NCI-H146 treated with DMSO at 0.1 percent for 48 hours (cell line): ENCODE data around the gene ATP9B.

Experiments used
- DNase-seq: peaks from one replicate; lab custom pipeline; 2025; ENCODE audit not compliant: unreplicated experiment; lab: John Stamatoyannopoulos, UW

The ATP9B gene

GRCh38 chr18:79423211-79424007 is 354.2 kb downstream of the ATP9B start:
- no peak for DNase-seq

GRCh38 chr18:79424008-79424565 is 354.9 kb downstream of the ATP9B start:
- DNase-seq: no peak

- DNase-seq: no peak
Measured at GRCh38 chr18:79424880-79425568, 355.8 kb downstream of the ATP9B start.

- no peak for DNase-seq
Measured at GRCh38 chr18:79425569-79425886, 356.3 kb downstream of the ATP9B start.

GRCh38 chr18:79426376-79427300 is 357.4 kb downstream of the ATP9B start:
- DNase-seq: no peak

GRCh38 chr18:79427368-79428225 is 358.4 kb downstream of the ATP9B start:
- DNase-seq: no peak
